Ovary (tissue), 9 donors: Measurements from ENCODE around the gene C1orf21. TPM values are rescaled to one million over a fixed set of nuclear protein-coding genes. Genes with fewer than 3 reads are reported as not detected.

ENCODE experiments used
- DNase-seq, 5 donors: peaks; one replicate each; pipeline ENCODE4 v3.0.0-alpha.2; 2019 to 2020
- H3K27ac ChIP-seq, 2 donors: fragments of 200-600 bp; one replicate each; pipeline versions ENCODE4 v1.5.1 to v1.8.0; 2019 to 2022
- H3K27me3 ChIP-seq: fragments of 200-600 bp; one replicate; pipeline ENCODE4 v1.8.0; 2022
- H3K36me3 ChIP-seq: fragments of 200-600 bp; sonication (generic); one replicate; pipeline ENCODE4 v1.5.1; 2019
- H3K4me1 ChIP-seq: one replicate; pipeline ENCODE4 v1.8.1; 2013; ENCODE audit warnings: mild to moderate bottlenecking, moderate library complexity; ENCODE audit not compliant: insufficient read depth
- H3K4me3 ChIP-seq: fragments of 200-600 bp; sonication (generic); one replicate; pipeline ENCODE4 v1.5.1; 2017
- H3K9me3 ChIP-seq, 2 donors: fragments of 200-600 bp in 1 of 2; sonication (generic) in 1 of 2; one replicate each; pipeline versions ENCODE4 v1.5.1 to v1.8.1; 2013 to 2019; ENCODE audit warnings: mild to moderate bottlenecking in 1 of 2, moderate library complexity in 1 of 2
- EP300 ChIP-seq: sonication (generic); formaldehyde crosslinking; IDR thresholded peaks from one replicate; pipeline ENCODE4 v1.6.1; 2017; ENCODE audit warnings: antibody characterized with exemption
- POLR2A ChIP-seq: fragments of 450-650 bp; IDR thresholded peaks from one replicate; pipeline ENCODE4 v1.6.1; 2017; ENCODE audit warnings: antibody characterized with exemption, mild to moderate bottlenecking, moderate library complexity
- WGBS, 3 donors: extraction: QIAGEN DNeasy Blood & Tissue Kit in 1 of 3; methylation state at CpG; one replicate each; pipeline versions ENCODE4 v1.1.5 to v1.1.7; 2013 to 2017; 5-methylcytosine and 5-hydroxymethylcytosine counted together
- intact Hi-C, 4 donors: fragments of 100-400 bp; cut with DNase I; formaldehyde crosslinking; loops; one replicate each; pipeline versions ENCODE4 v1.11.0 to v1.15.1; 2022 to 2023
- polyA plus RNA-seq, 2 donors: library from polyadenylated mRNA; stranded (reverse); fragments of 200-250 nt in 1 of 2; fragments of 350-450 nt in 1 of 2; fragmentation: Illumina TruSeq in 1 of 2; extraction: RNeasy Lipid Tissue Mini Kit (QIAGEN cat#74804) in 1 of 2; gene quantifications; one replicate each; pipeline ENCODE4 v1.2.3, GENCODE V29; 2013 to 2014
- total RNA-seq, 7 donors: library from RNA; depleted of rRNA in 2 of 7; stranded (reverse); fragments of >200 nt in 2 of 7; fragmentation: NEBNext Ultra II Directional in 3 of 7; extraction: Animal tissue kit (Norgen Biotek cat#: 25700) in 3 of 7; gene quantifications; one replicate each; pipeline versions ENCODE4 v1.1.0 to v1.2.4, GENCODE V29; 2016 to 2023
- TF ChIP-seq, protein P1 (sequence below), 3 donors: fragments of 450-650 bp in 2 of 3; fragments of 200-600 bp in 1 of 3; IDR thresholded peaks; one replicate each; pipeline versions ENCODE4 v1.5.1 to v1.8.0; 2016 to 2022; ENCODE audit warnings: antibody characterized with exemption in 3 of 3, mild to moderate bottlenecking in 1 of 3
- donor health status: DM: no; HTN: no; CAD: no; lungs with moderate emphysema.
- donor health status: DM: no; HTN: no; CAD: no.
- donor health status: Bipolar disorder and iron deficiency.
- donor health status: DM: yes; HTN: yes; CAD: no.
- donor health status: DM: no; HTN: no; CAD: no.
- donor health status: DM: yes; HTN: yes; CAD: no.

Gene C1orf21
- total and polyA plus RNA-seq, 9 donors: 22.9 to 108 (median 59.4) TPM

DNA sequence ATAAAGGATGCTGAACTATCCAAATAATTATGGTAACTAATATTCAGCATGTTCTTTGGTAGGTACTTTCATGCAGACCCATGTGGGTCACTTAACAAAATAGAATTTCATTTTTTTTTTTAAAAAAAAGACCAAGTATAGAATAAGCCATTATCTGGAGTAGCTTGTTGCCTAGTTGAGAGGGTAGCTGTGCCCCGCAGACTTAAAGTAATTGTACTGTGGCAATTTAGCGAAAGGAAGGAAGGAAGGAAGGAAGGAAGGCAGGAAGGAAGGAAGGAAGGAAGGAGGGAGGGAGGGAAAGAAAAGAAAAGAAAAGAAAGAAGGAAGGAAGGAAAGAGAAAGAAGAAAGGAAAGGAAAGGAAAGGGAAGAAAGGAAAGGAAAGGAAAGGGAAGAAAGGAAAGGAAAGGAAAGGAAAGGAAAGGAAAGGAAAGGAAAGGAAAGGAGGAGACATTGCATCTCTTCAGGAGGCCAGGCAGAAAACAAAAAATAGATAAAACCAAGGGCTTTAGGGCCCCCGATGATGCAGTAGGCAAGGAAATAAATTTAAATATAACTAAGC lies 35.3 kb upstream of the C1orf21 start:
- TF ChIP-seq EP300 (no peak), POLR2A (no peak)
- TF ChIP-seq, protein P1, sequence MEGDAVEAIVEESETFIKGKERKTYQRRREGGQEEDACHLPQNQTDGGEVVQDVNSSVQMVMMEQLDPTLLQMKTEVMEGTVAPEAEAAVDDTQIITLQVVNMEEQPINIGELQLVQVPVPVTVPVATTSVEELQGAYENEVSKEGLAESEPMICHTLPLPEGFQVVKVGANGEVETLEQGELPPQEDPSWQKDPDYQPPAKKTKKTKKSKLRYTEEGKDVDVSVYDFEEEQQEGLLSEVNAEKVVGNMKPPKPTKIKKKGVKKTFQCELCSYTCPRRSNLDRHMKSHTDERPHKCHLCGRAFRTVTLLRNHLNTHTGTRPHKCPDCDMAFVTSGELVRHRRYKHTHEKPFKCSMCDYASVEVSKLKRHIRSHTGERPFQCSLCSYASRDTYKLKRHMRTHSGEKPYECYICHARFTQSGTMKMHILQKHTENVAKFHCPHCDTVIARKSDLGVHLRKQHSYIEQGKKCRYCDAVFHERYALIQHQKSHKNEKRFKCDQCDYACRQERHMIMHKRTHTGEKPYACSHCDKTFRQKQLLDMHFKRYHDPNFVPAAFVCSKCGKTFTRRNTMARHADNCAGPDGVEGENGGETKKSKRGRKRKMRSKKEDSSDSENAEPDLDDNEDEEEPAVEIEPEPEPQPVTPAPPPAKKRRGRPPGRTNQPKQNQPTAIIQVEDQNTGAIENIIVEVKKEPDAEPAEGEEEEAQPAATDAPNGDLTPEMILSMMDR (IDR thresholded peaks at IDR 0.05): no peak
- intact Hi-C loops: no loop called here
- Histone ChIP-seq H3K9me3 (no peaks in the 10 kb centered on the region), H3K27ac (no peak overlapping the region), H3K36me3 (no peaks in the 10 kb centered on the region), H3K4me3 (no peak overlapping the region), H3K27me3 (no peaks in the 10 kb centered on the region), H3K4me1 (no peaks in the 10 kb centered on the region)
- no peak for DNase-seq
- WGBS, 3 donors: 95 to 97% (median 96%) methylated on average over 3 of the region's 3 CpGs

DNA sequence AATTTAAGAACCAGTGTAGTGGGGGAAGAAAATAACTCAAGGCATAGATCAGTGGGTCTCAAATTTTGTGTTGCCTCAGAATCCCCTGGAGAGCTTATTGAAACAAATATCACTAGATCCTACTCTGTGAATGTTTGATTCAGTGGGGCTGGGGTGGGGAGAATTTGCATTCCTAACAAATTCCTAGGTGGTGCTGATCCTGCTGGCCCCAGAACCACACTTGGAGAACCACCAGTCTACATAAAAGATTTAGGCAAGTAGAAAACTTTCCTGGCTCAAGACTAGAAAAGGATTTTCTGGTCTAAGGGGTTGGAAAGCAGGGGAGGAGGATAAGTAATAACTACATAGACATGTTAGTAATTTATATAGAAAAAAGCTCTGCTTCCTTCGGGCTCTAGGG lies 34.1 kb upstream of the C1orf21 start:
- DNase-seq: no peak
- 61 to 87% (median 78%) methylated on average over 1 of the region's 1 CpG for WGBS, 3 donors
- H3K27me3 ChIP-seq: no peaks in the 10 kb centered on the region
- no peak overlapping the region for H3K4me3 ChIP-seq
- H3K36me3 ChIP-seq: no peaks in the 10 kb centered on the region
- intact Hi-C loops: no loop called here
- TF ChIP-seq EP300 (no peak), POLR2A (no peak)
- TF ChIP-seq, protein P1 (IDR thresholded peaks at IDR 0.05): no peak
- no peak overlapping the region for H3K27ac ChIP-seq
- H3K9me3 ChIP-seq: no peaks in the 10 kb centered on the region
- no peaks in the 10 kb centered on the region for H3K4me1 ChIP-seq

DNA sequence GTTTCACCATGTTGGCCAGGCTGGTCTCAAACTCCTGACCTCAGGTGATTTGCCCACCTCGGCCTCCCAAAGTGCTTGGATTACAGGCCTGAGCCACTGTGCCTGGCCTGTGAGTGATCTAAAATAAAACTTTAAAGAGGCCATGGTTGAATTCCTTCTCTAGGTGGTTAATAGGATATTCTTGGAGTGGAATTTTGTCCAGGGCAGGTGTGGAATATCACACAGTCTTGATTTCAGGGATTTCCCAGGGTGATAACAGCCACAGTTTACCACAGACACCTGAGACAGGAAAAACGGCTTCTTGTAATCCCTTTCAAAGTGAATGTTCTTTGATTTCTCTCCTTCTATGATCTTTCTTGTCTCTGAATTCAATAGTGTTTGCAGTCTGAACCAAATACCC lies 32.1 kb upstream of the C1orf21 start:
- no peaks in the 10 kb centered on the region for H3K27me3 ChIP-seq
- no peak for DNase-seq
- no peaks in the 10 kb centered on the region for H3K36me3 ChIP-seq
- intact Hi-C loops: no loop called here
- no peak overlapping the region for H3K4me3 ChIP-seq
- no peaks in the 10 kb centered on the region for H3K9me3 ChIP-seq
- no peaks in the 10 kb centered on the region for H3K4me1 ChIP-seq
- TF ChIP-seq POLR2A: no peak
- TF ChIP-seq EP300: no peak
- TF ChIP-seq, protein P1 (IDR thresholded peaks at IDR 0.05): no peak
- H3K27ac ChIP-seq: no peak overlapping the region
- 87 to 98% (median 97%) methylated on average over 2 of the region's 2 CpGs for WGBS, 3 donors

DNA sequence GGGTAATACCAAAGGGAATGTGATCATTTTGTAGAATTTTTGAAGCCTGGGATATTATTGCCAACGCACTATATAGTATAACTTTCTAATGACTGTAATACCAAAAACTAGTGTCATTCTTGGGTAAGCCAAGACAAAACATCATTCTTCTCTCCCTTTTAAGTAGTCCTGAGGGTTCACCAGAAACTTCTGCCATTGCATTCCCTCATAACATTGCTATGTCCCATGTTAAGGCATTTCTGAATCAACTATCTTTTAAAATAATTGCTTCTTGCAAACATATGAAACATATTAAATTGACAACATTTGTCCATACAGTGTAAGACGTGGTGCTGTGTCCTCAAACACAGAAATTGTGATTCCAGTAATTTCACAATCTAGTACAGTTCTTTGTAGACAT lies 29.9 kb upstream of the C1orf21 start:
- H3K9me3 ChIP-seq: no peaks in the 10 kb centered on the region
- TF ChIP-seq POLR2A: no peak
- no peak for TF ChIP-seq EP300
- TF ChIP-seq, protein P1 (IDR thresholded peaks at IDR 0.05): no peak
- no peaks in the 10 kb centered on the region for H3K36me3 ChIP-seq
- WGBS, 3 donors: 85 to 91% (median 87%) methylated on average over 2 of the region's 2 CpGs
- intact Hi-C loops: no loop called here
- H3K4me1 ChIP-seq: no peaks in the 10 kb centered on the region
- H3K27ac ChIP-seq: no peak overlapping the region
- no peak for DNase-seq
- no peak overlapping the region for H3K4me3 ChIP-seq
- no peaks in the 10 kb centered on the region for H3K27me3 ChIP-seq
